ENCODE results near the gene SLU7. TPM values are rescaled to one million over a fixed set of nuclear protein-coding genes. Genes with fewer than 3 reads are reported as not detected.
"Not testable (repeated sequence)": the region's sequence is repeated elsewhere in the genome, so short reads cannot be mapped to it uniquely, and the experiment has no call there.

Gene SLU7
- total RNA-seq, 2 donors from 2014 or later, result 33.2 to 53.7 TPM

DNA sequence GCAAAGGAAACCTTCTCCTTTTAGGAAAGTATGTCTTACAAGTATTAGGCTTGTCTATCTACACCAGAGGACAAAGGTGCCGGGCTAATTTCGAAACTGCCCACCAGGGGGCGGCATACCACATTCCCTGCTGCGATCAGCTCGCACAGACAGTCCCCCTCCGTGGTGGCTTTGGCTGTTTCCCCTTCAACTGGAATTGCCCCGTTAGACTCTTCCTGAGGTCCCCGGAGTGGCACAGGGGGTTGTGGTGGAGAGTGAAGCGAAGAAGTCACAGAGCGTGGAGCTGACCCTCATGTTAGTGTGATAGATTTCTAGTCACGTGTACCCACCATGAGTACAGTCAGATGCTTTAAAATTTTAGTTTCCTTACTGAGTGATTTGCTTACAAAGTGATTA lies 20.3 kb upstream of the SLU7 start:
- no peaks in the 10 kb centered on the region for H3K36me3 Mint-ChIP-seq (ENCODE audit: low read depth)
- peaks cover 11% of the 10 kb centered on the region for H3K27me3 Mint-ChIP-seq
- H3K9me3 Mint-ChIP-seq, result no peaks in the 10 kb centered on the region
- ATAC-seq (replicated peaks), result peak; percentile 81
- peak overlapping the region; percentile 86 for H3K4me3 Mint-ChIP-seq
- peaks cover 9% of the 10 kb centered on the region for H3K4me1 Mint-ChIP-seq
- peak overlapping the region; percentile 85 for H3K27ac Mint-ChIP-seq

DNA sequence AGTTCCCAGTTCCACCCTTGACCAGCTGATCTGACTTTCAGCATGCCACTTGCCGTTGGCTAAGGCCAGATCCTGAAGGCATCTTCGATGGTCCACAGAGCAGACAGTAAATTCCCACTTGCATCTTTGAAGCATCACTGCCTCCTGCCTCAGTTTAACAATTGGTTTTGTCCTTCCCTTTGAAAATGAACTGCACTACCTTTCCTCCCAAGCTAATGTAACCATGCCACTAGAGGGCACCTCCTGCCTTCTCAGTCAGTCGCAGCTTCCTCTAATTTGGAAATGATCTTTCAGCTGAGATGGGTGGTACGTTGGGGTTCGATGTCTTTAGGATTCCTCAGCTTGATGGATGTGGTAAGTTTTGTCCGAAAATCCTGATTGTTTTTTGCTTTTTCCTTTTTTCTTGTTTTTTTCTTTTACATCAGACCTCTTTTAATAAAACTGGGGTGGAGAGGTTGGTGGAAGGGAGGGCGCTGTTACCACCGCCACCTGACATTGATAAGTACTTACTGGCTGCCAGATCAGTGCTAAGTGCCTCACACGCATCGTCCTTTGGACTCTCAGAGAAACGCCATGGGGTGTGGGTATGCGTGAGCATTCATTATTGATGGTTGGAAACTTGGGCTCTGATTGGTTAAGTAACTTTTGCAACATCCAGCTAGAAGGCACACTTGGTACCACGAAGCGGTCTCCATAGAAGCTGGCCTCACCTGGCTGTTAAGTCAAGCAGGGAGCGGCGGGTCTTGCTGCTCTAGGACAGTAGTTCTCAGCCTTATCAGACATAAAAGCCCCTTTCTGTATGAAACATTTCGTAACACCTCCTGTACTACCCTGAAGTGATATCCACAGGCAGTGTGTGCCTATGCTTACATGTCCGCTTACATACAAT lies 19.7 kb upstream of the SLU7 start:
- Mint-ChIP-seq H3K4me3 (peak overlapping the region; percentile 86), H3K27ac (peak overlapping the region; percentile 85), H3K9me3 (no peaks in the 10 kb centered on the region), H3K4me1 (peaks cover 11% of the 10 kb centered on the region), H3K27me3 (peaks cover 12% of the 10 kb centered on the region), H3K36me3 (ENCODE audit: low read depth) (no peaks in the 10 kb centered on the region)
- peak; percentile 65 for ATAC-seq (replicated peaks)

- no peak for ATAC-seq (replicated peaks)
- Mint-ChIP-seq H3K27ac (no peak overlapping the region), H3K9me3 (no peaks in the 10 kb centered on the region), H3K4me1 (peaks cover 11% of the 10 kb centered on the region), H3K36me3 (ENCODE audit: low read depth) (no peaks in the 10 kb centered on the region), H3K4me3 (no peak overlapping the region), H3K27me3 (peaks cover 12% of the 10 kb centered on the region)
Observed at GRCh38 chr5:160437271-160437670, 18.4 kb upstream of the SLU7 start.

GRCh38 chr5:160436661-160437060 lies 17.8 kb upstream of the SLU7 start:
- peaks cover 11% of the 10 kb centered on the region for H3K4me1 Mint-ChIP-seq
- not testable (repeated sequence) for ATAC-seq (replicated peaks); H3K9me3 Mint-ChIP-seq; H3K27ac Mint-ChIP-seq; H3K36me3 Mint-ChIP-seq (ENCODE audit: low read depth); H3K4me3 Mint-ChIP-seq
- H3K27me3 Mint-ChIP-seq, result peaks cover 12% of the 10 kb centered on the region

DNA sequence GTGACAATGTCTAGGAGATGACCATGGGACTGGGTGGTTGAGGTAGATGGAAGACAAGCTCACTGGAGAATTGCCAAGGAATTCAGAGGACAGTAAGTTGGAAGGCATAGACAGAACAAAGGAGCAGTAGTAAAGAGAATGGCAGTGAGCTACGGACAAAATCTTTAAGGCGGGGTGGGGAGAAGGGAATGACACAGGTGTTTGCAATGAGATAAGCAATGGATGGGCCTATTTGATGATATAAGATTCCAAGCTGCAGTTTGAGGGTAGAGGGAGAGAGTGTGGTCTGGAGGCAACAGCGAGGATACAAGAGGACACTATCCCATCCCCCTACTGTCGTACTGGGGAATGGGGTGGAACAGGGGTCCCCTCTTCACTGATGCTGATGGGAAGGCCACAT lies 17.1 kb upstream of the SLU7 start:
- Mint-ChIP-seq H3K36me3 (ENCODE audit: low read depth) (no peaks in the 10 kb centered on the region), H3K27me3 (peaks cover 12% of the 10 kb centered on the region), H3K4me3 (no peak overlapping the region), H3K4me1 (peaks cover 11% of the 10 kb centered on the region), H3K27ac (no peak overlapping the region), H3K9me3 (no peaks in the 10 kb centered on the region)
- no peak for ATAC-seq (replicated peaks)

DNA sequence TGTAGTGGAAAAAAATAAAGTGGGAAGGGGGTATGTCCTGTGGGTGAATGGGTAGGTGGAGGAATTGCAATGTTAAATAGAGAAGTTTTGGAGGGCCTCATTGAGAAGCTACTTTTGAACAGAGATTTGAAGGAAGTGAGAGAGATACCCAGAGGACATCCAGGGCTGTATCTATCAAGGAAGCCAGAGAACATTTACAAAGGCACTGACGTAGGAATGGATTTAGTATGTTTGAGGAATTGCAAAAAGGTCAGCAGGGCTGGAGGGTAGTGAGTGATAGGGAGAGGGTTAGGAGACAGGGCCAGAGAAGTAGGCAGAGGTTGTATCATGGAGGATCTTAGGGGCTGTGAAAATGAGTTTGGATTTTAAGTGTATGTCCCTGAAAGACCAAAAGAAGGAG lies 16.7 kb upstream of the SLU7 start:
- H3K4me1 Mint-ChIP-seq, result peaks cover 11% of the 10 kb centered on the region
- peaks cover 12% of the 10 kb centered on the region for H3K27me3 Mint-ChIP-seq
- no peaks in the 10 kb centered on the region for H3K36me3 Mint-ChIP-seq (ENCODE audit: low read depth)
- H3K4me3 Mint-ChIP-seq, result no peak overlapping the region
- no peaks in the 10 kb centered on the region for H3K9me3 Mint-ChIP-seq
- no peak for ATAC-seq (replicated peaks)
- peak overlapping the region; percentile 5 for H3K27ac Mint-ChIP-seq

GRCh38 chr5:160434022-160434531 lies 15.2 kb upstream of the SLU7 start:
- H3K36me3 Mint-ChIP-seq (ENCODE audit: low read depth), result peaks cover 3% of the 10 kb centered on the region
- peaks cover 11% of the 10 kb centered on the region for H3K4me1 Mint-ChIP-seq
- H3K27ac Mint-ChIP-seq, result peak overlapping the region; percentile 62
- peak overlapping the region; percentile 59 for H3K4me3 Mint-ChIP-seq
- H3K27me3 Mint-ChIP-seq, result peaks cover 12% of the 10 kb centered on the region
- ATAC-seq (replicated peaks), result peak; percentile 65
- H3K9me3 Mint-ChIP-seq, result no peaks in the 10 kb centered on the region

DNA sequence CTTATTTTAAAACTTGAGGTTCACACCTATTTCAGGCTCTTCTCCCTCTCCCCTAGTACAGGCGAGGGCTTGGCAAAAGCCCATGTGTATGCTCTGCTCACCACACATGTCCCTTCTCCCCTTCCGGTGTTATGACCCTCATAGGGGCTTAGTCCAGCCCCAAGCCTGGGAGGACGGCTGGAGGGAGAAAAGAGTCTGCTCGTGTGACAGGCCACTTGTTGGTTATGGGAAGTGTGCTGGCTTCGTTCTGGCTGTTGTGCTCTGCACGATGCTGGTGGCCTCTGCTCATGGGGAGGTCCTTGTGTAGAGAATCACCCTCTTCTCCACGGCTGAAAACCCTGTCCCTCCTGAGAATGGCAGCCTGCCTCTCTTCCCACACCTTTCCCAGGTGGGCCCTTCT lies 13.9 kb upstream of the SLU7 start:
- Mint-ChIP-seq H3K9me3 (no peaks in the 10 kb centered on the region), H3K27ac (no peak overlapping the region), H3K4me1 (peaks cover 6% of the 10 kb centered on the region), H3K27me3 (peaks cover 12% of the 10 kb centered on the region), H3K4me3 (no peak overlapping the region), H3K36me3 (ENCODE audit: low read depth) (peaks cover 16% of the 10 kb centered on the region)
- ATAC-seq (replicated peaks), result no peak

GRCh38 chr5:160432196-160432595 lies 13.3 kb upstream of the SLU7 start:
- no peak for ATAC-seq (replicated peaks)
- peaks cover 6% of the 10 kb centered on the region for H3K4me1 Mint-ChIP-seq
- peaks cover 12% of the 10 kb centered on the region for H3K27me3 Mint-ChIP-seq

DNA sequence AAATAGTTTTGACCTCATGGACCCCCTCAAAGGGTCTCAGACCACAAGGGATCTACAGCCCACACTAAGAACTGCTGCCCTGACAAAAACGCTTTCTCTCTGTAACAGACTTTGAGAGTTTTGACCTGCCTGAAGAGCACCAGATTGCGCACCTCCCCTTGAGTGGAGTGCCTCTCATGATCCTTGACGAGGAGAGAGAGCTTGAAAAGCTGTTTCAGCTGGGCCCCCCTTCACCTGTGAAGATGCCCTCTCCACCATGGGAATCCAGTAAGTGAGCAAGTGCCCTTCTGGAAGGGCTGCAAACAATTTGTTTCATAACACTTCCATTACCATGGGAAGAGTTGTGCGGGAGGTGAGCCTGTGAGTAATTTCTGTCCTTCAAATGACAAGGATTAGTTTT lies 8.7 kb upstream of the SLU7 start:
- Mint-ChIP-seq H3K4me3 (no peak overlapping the region), H3K27me3 (no peaks in the 10 kb centered on the region), H3K9me3 (no peaks in the 10 kb centered on the region), H3K36me3 (ENCODE audit: low read depth) (peaks cover 58% of the 10 kb centered on the region), H3K4me1 (peaks cover 18% of the 10 kb centered on the region), H3K27ac (no peak overlapping the region)
- no peak for ATAC-seq (replicated peaks)

More at GRCh38 chr5:160432196-160432595, 13.3 kb upstream of the SLU7 start:
- H3K4me3 Mint-ChIP-seq, result no peak overlapping the region
- H3K27ac Mint-ChIP-seq, result no peak overlapping the region
- no peaks in the 10 kb centered on the region for H3K9me3 Mint-ChIP-seq
- H3K36me3 Mint-ChIP-seq (ENCODE audit: low read depth), result peaks cover 22% of the 10 kb centered on the region

- Mint-ChIP-seq H3K4me1 (peaks cover 33% of the 10 kb centered on the region), H3K27me3 (no peaks in the 10 kb centered on the region)
Observed at GRCh38 chr5:160423099-160423498, 4.2 kb upstream of the SLU7 start.

DNA sequence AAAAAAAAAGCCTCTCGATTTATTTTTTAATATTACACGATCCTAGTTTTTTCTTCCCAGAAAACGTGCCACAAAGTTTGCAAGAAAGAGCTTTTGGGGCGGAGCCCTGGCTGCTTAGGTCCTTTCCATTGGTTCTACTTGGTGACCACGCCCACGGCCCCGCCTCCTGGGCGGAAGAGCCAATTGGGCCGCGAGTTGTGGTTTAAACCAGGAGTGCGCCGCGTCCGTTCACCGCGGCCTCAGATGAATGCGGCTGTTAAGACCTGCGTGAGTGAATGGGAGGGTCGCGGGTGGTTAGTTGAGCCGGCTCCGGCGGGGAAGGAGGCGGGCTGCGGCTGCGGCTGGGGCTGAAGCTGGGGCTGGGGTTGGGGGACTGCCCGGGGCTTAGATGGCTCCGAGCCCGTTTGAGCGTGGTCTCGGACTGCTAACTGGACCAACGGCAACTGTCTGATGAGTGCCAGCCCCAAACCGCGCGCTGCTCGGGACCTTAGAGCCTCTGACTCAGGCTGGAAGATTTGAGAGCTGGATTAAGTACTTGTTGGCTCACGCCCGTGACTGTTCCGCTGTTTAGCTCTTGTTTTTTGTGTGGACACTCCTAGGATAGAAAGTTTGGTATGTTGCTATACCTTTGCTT lies 2.9 kb upstream of the SLU7 start, which contains the start of gene PTTG1:
TSS of gene PTTG1 (plus strand) at position 231 of the 634 bp plus-strand sequence. CDS start 458 bp downstream, outside the sequence.
- no peaks in the 10 kb centered on the region for H3K27me3 Mint-ChIP-seq
- peaks cover 40% of the 10 kb centered on the region for H3K4me1 Mint-ChIP-seq
- no peaks in the 10 kb centered on the region for H3K9me3 Mint-ChIP-seq
- ATAC-seq (replicated peaks), result peak; percentile 84
- peak within 1 kb of the TSS; percentile 93 for H3K4me3 Mint-ChIP-seq
- H3K27ac Mint-ChIP-seq, result peak within 1 kb of the TSS; percentile 89
- peaks cover 65% of the 10 kb centered on the region for H3K36me3 Mint-ChIP-seq (ENCODE audit: low read depth)

More at GRCh38 chr5:160423099-160423498, 4.2 kb upstream of the SLU7 start:
- Mint-ChIP-seq H3K9me3 (no peaks in the 10 kb centered on the region), H3K4me3 (peak overlapping the region; percentile 93), H3K27ac (peak overlapping the region; percentile 89), H3K36me3 (ENCODE audit: low read depth) (peaks cover 68% of the 10 kb centered on the region)
- ATAC-seq (replicated peaks), result no peak

DNA sequence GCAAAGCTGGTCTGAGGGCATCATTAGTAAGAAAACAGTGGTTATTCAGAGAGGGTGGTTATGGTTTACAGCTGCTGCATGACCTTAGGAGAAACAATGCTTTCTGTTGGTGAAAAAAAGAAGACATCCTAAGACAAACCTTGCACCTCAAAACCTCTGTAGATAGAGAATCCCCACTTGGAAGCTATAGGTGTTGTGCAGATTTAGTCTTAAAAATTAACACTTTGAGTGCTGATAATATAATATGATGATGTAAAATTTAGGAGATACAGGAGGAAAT lies 1.4 kb upstream of the SLU7 start:
- peak overlapping the region; percentile 96 for H3K27ac Mint-ChIP-seq
- H3K36me3 Mint-ChIP-seq (ENCODE audit: low read depth), result peaks cover 74% of the 10 kb centered on the region
- peaks cover 53% of the 10 kb centered on the region for H3K4me1 Mint-ChIP-seq
- H3K9me3 Mint-ChIP-seq, result no peaks in the 10 kb centered on the region
- ATAC-seq (replicated peaks), result no peak
- peak overlapping the region; percentile 93 for H3K4me3 Mint-ChIP-seq
- no peaks in the 10 kb centered on the region for H3K27me3 Mint-ChIP-seq

DNA sequence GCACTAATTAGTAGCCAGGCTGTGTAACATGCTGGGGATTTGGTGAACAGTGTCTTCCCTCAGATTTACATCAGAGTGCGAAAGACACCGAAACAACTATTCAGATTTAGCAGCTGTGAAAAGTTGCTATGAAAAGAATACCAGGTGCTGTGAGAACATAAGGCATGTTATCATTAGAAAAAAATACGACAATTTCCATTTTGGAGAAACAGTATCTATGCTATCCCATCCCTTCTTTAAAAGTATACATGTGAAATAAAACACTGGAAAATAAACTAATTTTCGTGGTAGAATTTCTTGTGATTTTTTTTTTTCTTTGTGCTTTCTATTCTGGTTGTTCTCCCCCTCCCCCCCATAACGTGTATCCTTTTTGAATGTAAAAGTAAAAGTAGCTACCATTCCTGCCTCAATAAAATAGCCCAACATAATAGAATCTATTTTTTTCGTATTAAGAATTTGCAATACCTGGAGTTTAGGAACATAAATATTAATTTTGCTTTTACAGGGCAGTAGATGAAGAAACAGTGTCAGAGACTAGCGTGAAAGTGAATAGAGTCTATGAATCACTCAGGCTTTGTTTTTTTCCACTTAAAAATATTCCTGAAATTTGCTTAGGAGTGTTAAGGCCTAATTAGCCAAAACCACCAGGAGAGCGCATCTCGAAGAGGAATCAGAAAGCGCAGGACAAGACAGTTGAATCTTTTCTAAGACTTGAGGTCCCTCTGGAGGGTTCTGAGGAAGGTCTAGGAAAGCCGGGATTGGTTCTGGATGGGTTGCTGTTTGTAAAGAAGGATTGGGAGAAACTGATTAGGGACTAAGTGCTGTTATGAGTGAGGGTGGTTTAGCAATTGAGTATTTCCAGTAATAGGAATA lies 813 bp upstream of the SLU7 start:
- Mint-ChIP-seq H3K27ac (peak overlapping the region; percentile 96), H3K4me3 (peak overlapping the region; percentile 93), H3K27me3 (no peaks in the 10 kb centered on the region), H3K36me3 (ENCODE audit: low read depth) (peaks cover 74% of the 10 kb centered on the region), H3K4me1 (peaks cover 49% of the 10 kb centered on the region), H3K9me3 (no peaks in the 10 kb centered on the region)
- no peak for ATAC-seq (replicated peaks)

Measured in activated T-helper 17 cell treated with anti-CD3 and anti-CD28 coated beads, Interleukin-2, amount 50 U/mL, for 72 hours (primary cell).